ENCODE measurements around the gene FAU. TPM values are rescaled to one million over a fixed set of nuclear protein-coding genes. Genes with fewer than 3 reads are reported as not detected.

FAU gene
- total and polyA plus RNA-seq, 2 of the 13 experiments (the other 11 are each of a cell fraction or from before 2014, with no cell fraction given): 374 to 869 TPM

- TF ChIP-seq BCLAF1 (IDR thresholded peaks at IDR 0.05) (no peak), ZNF616 (CRISPR knock-in tag; IDR thresholded peaks at IDR 0.05; ENCODE audit: low read depth) (no peak), GTF3A (CRISPR knock-in tag; conservative IDR thresholded peaks at IDR 0.05) (no peak), CBFB (CRISPR knock-in tag; IDR thresholded peaks at IDR 0.05) (0 out of 2 replicates have a peak, but pooled peaks have one; percentile 46), ZNF34 (CRISPR knock-in tag; IDR thresholded peaks at IDR 0.05; ENCODE audit: borderline replicate concordance) (no peak), MIER3 (CRISPR knock-in tag; IDR thresholded peaks at IDR 0.05; ENCODE audit: borderline replicate concordance) (peak; percentile 65; the same call in 1 of the 2 replicates), U2AF2 (IDR thresholded peaks at IDR 0.05; ENCODE audit: low read depth, low read length) (no peak), ZFP41 (CRISPR knock-in tag; IDR thresholded peaks at IDR 0.05; ENCODE audit: borderline replicate concordance) (no peak), FOXO1 (CRISPR knock-in tag; IDR thresholded peaks at IDR 0.05) (0 out of 2 replicates have a peak, but pooled peaks have one; percentile 25), CREB1 (IDR thresholded peaks at IDR 0.05) (no peak), CREB1 (CRISPR knock-in tag; IDR thresholded peaks at IDR 0.05) (peak; percentile 60; the same call in 1 of the 2 replicates), GPBP1L1 (CRISPR knock-in tag; IDR thresholded peaks at IDR 0.05) (no peak), ZNF12 (CRISPR knock-in tag; IDR thresholded peaks at IDR 0.05) (no peak; the same call in 1 of the 2 replicates), MYNN (CRISPR knock-in tag; IDR thresholded peaks at IDR 0.05; ENCODE audit: low read depth) (no peak), SRY (CRISPR knock-in tag; IDR thresholded peaks at IDR 0.05) (no peak)
- TF ChIP-seq, protein P1, sequence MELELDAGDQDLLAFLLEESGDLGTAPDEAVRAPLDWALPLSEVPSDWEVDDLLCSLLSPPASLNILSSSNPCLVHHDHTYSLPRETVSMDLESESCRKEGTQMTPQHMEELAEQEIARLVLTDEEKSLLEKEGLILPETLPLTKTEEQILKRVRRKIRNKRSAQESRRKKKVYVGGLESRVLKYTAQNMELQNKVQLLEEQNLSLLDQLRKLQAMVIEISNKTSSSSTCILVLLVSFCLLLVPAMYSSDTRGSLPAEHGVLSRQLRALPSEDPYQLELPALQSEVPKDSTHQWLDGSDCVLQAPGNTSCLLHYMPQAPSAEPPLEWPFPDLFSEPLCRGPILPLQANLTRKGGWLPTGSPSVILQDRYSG (CRISPR knock-in tag; IDR thresholded peaks at IDR 0.05): 0 out of 2 replicates have a peak, but pooled peaks have one; percentile 25
- TF ChIP-seq, protein P2, sequence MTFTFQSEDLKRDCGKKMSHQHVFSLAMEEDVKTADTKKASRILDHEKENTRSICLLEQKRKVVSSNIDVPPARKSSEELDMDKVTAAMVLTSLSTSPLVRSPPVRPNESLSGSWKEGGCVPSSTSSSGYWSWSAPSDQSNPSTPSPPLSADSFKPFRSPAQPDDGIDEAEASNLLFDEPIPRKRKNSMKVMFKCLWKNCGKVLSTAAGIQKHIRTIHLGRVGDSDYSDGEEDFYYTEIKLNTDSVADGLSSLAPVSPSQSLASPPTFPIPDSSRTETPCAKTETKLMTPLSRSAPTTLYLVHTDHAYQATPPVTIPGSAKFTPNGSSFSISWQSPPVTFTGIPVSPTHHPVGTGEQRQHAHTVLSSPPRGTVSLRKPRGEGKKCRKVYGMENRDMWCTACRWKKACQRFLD (CRISPR knock-in tag; IDR thresholded peaks at IDR 0.05; ENCODE audit: borderline replicate concordance): no peak
- TF ChIP-seq, protein P3, sequence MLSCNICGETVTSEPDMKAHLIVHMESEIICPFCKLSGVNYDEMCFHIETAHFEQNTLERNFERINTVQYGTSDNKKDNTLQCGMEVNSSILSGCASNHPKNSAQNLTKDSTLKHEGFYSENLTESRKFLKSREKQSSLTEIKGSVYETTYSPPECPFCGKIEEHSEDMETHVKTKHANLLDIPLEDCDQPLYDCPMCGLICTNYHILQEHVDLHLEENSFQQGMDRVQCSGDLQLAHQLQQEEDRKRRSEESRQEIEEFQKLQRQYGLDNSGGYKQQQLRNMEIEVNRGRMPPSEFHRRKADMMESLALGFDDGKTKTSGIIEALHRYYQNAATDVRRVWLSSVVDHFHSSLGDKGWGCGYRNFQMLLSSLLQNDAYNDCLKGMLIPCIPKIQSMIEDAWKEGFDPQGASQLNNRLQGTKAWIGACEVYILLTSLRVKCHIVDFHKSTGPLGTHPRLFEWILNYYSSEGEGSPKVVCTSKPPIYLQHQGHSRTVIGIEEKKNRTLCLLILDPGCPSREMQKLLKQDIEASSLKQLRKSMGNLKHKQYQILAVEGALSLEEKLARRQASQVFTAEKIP (CRISPR knock-in tag; IDR thresholded peaks at IDR 0.05; ENCODE audit: borderline replicate concordance): no peak
- TF ChIP-seq, protein P4, sequence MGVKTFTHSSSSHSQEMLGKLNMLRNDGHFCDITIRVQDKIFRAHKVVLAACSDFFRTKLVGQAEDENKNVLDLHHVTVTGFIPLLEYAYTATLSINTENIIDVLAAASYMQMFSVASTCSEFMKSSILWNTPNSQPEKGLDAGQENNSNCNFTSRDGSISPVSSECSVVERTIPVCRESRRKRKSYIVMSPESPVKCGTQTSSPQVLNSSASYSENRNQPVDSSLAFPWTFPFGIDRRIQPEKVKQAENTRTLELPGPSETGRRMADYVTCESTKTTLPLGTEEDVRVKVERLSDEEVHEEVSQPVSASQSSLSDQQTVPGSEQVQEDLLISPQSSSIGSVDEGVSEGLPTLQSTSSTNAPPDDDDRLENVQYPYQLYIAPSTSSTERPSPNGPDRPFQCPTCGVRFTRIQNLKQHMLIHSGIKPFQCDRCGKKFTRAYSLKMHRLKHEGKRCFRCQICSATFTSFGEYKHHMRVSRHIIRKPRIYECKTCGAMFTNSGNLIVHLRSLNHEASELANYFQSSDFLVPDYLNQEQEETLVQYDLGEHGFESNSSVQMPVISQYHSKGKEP (CRISPR knock-in tag; IDR thresholded peaks at IDR 0.05): no peak
These were observed 43.7 kb upstream of the FAU start (continued) for GRCh38 chr11:65165410-65166317.

All from HepG2 (cell line).